ENCODE results near the gene CIB2. TPM values are rescaled to one million over a fixed set of nuclear protein-coding genes. Genes with fewer than 3 reads are reported as not detected.

CIB2 gene
- total RNA-seq, 1 experiment from 2014 or later = 6.2 TPM

GRCh38 chr15:78070049-78070700, 61.1 kb downstream of the CIB2 start:
- no peak for DNase-seq (ENCODE audit: extremely low read depth, low read depth)

- DNase-seq (ENCODE audit: extremely low read depth, low read depth) = no peak
Observed at GRCh38 chr15:78069462-78070029, 61.7 kb downstream of the CIB2 start.

GRCh38 chr15:78069052-78069414, 62.2 kb downstream of the CIB2 start:
- no peak for DNase-seq (ENCODE audit: extremely low read depth, low read depth)

GRCh38 chr15:78067328-78068228, 63.7 kb downstream of the CIB2 start:
- DNase-seq (ENCODE audit: extremely low read depth, low read depth) = no peak

- DNase-seq (ENCODE audit: extremely low read depth, low read depth) = no peak
Observed at GRCh38 chr15:78065973-78066946, 65.0 kb downstream of the CIB2 start.

GRCh38 chr15:78065284-78065872, 65.9 kb downstream of the CIB2 start:
- no peak for DNase-seq (ENCODE audit: extremely low read depth, low read depth)

- DNase-seq (ENCODE audit: extremely low read depth, low read depth) = no peak
Observed at GRCh38 chr15:78064544-78064943, 66.7 kb downstream of the CIB2 start.

GRCh38 chr15:78063970-78064385, 67.3 kb downstream of the CIB2 start:
- DNase-seq (ENCODE audit: extremely low read depth, low read depth) = no peak

- DNase-seq (ENCODE audit: extremely low read depth, low read depth) = no peak
Observed at GRCh38 chr15:78063217-78063616, 68.0 kb downstream of the CIB2 start.

GRCh38 chr15:78061963-78062427, 69.2 kb downstream of the CIB2 start:
- no peak for DNase-seq (ENCODE audit: extremely low read depth, low read depth)

- no peak for DNase-seq (ENCODE audit: extremely low read depth, low read depth)
Observed at GRCh38 chr15:78060232-78060631, 71.0 kb downstream of the CIB2 start.

GRCh38 chr15:78059110-78059839, 72.0 kb downstream of the CIB2 start:
- DNase-seq (ENCODE audit: extremely low read depth, low read depth) = no peak

GRCh38 chr15:78058401-78058935, 72.8 kb downstream of the CIB2 start:
- DNase-seq (ENCODE audit: extremely low read depth, low read depth) = no peak

GRCh38 chr15:78057803-78058202, 73.4 kb downstream of the CIB2 start:
- no peak for DNase-seq (ENCODE audit: extremely low read depth, low read depth)

GRCh38 chr15:78056714-78057269, 74.5 kb downstream of the CIB2 start:
- DNase-seq (ENCODE audit: extremely low read depth, low read depth) = no peak

GRCh38 chr15:78055919-78056713, 75.1 kb downstream of the CIB2 start:
- DNase-seq (ENCODE audit: extremely low read depth, low read depth) = no peak

GRCh38 chr15:78054966-78055365, 76.3 kb downstream of the CIB2 start:
- no peak for DNase-seq (ENCODE audit: extremely low read depth, low read depth)

All from NCI-H460 (cell line).